GM18511 (cell line): ENCODE measurements around the gene CINP.
"Not testable (repeated sequence)": the region's sequence is repeated elsewhere in the genome, so short reads cannot be mapped to it uniquely, and the experiment has no call there.

Experiments used
- ATAC-seq: cut with Tn5 transposase; IDR thresholded peaks from one replicate; pipeline ENCODE4 v1.9.1; 2021; ENCODE audit warnings: mild to moderate bottlenecking, moderate library complexity; ENCODE audit not compliant: unreplicated experiment

Gene CINP

GRCh38 chr14:102356280-102356679 is 6.4 kb downstream of the CINP start:
- no peak for ATAC-seq

GRCh38 chr14:102353126-102353619 is 9.5 kb downstream of the CINP start:
- ATAC-seq = no peak

- no peak for ATAC-seq
These were observed 10.5 kb downstream of the CINP start for GRCh38 chr14:102352213-102352612.

- not testable (repeated sequence) for ATAC-seq
These were observed 11.1 kb downstream of the CINP start for GRCh38 chr14:102351593-102351992.

- no peak for ATAC-seq
These were observed 11.7 kb downstream of the CINP start for GRCh38 chr14:102351023-102351422.

GRCh38 chr14:102348376-102348775 is 14.3 kb downstream of the CINP start:
- no peak for ATAC-seq

GRCh38 chr14:102346645-102347044 is 16.0 kb downstream of the CINP start:
- ATAC-seq = no peak

GRCh38 chr14:102345232-102345631 is 17.5 kb downstream of the CINP start:
- ATAC-seq = no peak

GRCh38 chr14:102344485-102344884 is 18.2 kb downstream of the CINP start:
- ATAC-seq = no peak

GRCh38 chr14:102344084-102344483 is 18.6 kb downstream of the CINP start:
- no peak for ATAC-seq

GRCh38 chr14:102342238-102342637 is 20.5 kb downstream of the CINP start:
- no peak for ATAC-seq

GRCh38 chr14:102341566-102341965 is 21.1 kb downstream of the CINP start:
- no peak for ATAC-seq

- no peak for ATAC-seq
These were observed 24.0 kb downstream of the CINP start for GRCh38 chr14:102338724-102339123.

GRCh38 chr14:102335163-102335562 is 27.5 kb downstream of the CINP start:
- ATAC-seq = no peak

GRCh38 chr14:102333795-102334705 is 28.6 kb downstream of the CINP start:
- no peak for ATAC-seq

- ATAC-seq = no peak
These were observed 29.3 kb downstream of the CINP start for GRCh38 chr14:102333390-102333789.

- no peak for ATAC-seq
These were observed 31.9 kb downstream of the CINP start for GRCh38 chr14:102330806-102331205.

- not testable (repeated sequence) for ATAC-seq
These were observed 33.3 kb downstream of the CINP start for GRCh38 chr14:102329381-102329780.

GRCh38 chr14:102326583-102326982 is 36.1 kb downstream of the CINP start:
- no peak for ATAC-seq

GRCh38 chr14:102325791-102326345 is 36.8 kb downstream of the CINP start:
- ATAC-seq = no peak

- no peak for ATAC-seq
These were observed 39.6 kb downstream of the CINP start for GRCh38 chr14:102323102-102323501.
